Measurements from ENCODE around the gene FAM221B.

The FAM221B gene

DNA sequence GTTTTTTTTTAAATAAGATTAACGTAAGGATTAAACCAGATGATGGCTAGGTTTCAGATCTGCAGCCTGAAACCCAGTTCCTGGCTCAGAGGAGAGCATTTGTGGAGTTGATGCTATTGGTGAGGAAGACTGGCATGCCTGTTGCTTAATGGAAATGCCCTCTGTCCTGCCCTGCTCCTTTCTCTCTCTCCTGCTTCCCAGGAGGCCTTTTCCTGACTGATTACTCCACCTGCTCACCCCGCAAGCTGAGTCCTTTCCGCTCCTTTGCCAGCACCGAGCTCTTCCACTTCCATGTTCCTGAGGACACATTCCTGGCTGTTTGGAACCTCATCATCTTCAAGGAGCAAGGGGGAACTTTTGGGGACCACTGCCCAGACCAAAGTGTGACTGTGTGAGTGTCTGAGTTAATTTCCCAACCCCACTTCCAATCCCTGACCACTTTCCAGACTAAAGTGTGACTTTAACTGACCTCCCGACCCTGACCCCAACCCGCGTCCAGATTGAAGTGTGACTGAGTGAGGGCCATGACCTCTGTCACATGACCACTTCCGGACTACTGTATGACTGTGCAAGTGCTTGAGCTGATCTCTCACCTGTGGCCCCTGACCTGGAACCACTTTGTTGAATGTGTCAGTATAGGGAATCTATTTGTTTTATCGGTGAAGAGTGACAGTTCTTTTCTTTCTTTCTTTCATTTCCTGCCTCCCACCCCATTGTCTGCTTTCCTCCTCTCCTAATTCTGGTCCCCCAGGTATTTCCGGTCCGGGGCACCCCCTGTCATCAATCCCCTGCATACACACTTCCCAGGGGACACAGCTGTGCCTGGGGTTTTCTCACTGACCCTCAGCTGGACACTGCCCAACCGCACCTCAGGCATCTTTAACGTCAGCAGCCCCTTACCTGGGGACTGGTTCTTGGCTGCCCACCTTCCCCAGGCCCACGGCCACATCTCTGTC lies 6.0 kb upstream of the FAM221B start:
- no peak overlapping the region for H2AFZ ChIP-seq (ENCODE audit: low read depth, low read length, severe bottlenecking)
- no peak overlapping the region for H3K27ac ChIP-seq (ENCODE audit: low read depth, low read length)
- H3K4me3 ChIP-seq (ENCODE audit: insufficient read depth, low read length, poor library complexity, severe bottlenecking) = no peak overlapping the region
- no peaks in the 10 kb centered on the region for H4K20me1 ChIP-seq (ENCODE audit: low read depth, low read length)
- no peaks in the 10 kb centered on the region for H3K9me3 ChIP-seq (ENCODE audit: insufficient read depth, low read length)
- H3K79me2 ChIP-seq (ENCODE audit: insufficient read depth, low read length) = no peaks in the 10 kb centered on the region
- TF ChIP-seq, protein P1, sequence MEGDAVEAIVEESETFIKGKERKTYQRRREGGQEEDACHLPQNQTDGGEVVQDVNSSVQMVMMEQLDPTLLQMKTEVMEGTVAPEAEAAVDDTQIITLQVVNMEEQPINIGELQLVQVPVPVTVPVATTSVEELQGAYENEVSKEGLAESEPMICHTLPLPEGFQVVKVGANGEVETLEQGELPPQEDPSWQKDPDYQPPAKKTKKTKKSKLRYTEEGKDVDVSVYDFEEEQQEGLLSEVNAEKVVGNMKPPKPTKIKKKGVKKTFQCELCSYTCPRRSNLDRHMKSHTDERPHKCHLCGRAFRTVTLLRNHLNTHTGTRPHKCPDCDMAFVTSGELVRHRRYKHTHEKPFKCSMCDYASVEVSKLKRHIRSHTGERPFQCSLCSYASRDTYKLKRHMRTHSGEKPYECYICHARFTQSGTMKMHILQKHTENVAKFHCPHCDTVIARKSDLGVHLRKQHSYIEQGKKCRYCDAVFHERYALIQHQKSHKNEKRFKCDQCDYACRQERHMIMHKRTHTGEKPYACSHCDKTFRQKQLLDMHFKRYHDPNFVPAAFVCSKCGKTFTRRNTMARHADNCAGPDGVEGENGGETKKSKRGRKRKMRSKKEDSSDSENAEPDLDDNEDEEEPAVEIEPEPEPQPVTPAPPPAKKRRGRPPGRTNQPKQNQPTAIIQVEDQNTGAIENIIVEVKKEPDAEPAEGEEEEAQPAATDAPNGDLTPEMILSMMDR (IDR thresholded peaks at IDR 0.05; ENCODE audit: insufficient read depth, low read length, poor library complexity, severe bottlenecking) = no peak
- no peak for TF ChIP-seq EZH2phosphoT487 (conservative IDR thresholded peaks at IDR 0.05; ENCODE audit: low read length)
- H3K27me3 ChIP-seq (ENCODE audit: low read length) = no peaks in the 10 kb centered on the region
- H3K4me2 ChIP-seq (ENCODE audit: low read depth, low read length, poor library complexity, severe bottlenecking) = no peak overlapping the region
- H3F3A ChIP-seq (ENCODE audit: insufficient read depth) = no peaks in the 10 kb centered on the region
- H3K9me2 ChIP-seq (replicated peaks; ENCODE audit: insufficient read depth, low read length) = no peaks in the 10 kb centered on the region
- H3K36me3 ChIP-seq (ENCODE audit: low read length) = no peaks in the 10 kb centered on the region
- H3K9ac ChIP-seq (ENCODE audit: low read length) = no peak overlapping the region

DNA sequence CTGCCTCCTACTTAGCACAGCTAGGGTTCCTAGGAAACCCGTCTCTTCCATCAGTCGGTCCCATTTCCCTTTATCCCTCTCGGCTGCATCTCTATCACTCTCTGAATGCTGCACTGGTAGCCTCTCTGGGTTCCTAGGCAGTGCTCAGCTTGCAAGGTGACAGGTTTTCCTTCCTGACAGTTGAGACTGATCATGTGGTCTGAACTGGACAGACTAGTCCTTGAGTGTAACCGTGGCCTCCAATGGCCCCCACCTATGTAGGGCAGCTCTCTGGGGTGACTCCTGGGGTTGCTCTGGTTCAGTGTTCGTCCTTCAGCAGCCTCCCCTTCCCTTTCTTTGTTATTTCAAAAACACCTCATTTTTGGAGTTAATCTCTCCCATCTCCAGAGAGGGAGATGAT lies 4.3 kb upstream of the FAM221B start:
- H3K9me2 ChIP-seq (replicated peaks; ENCODE audit: insufficient read depth, low read length) = no peaks in the 10 kb centered on the region
- no peaks in the 10 kb centered on the region for H3K27me3 ChIP-seq (ENCODE audit: low read length)
- no peak for TF ChIP-seq EZH2phosphoT487 (conservative IDR thresholded peaks at IDR 0.05; ENCODE audit: low read length)
- TF ChIP-seq, protein P1 (IDR thresholded peaks at IDR 0.05; ENCODE audit: insufficient read depth, low read length, poor library complexity, severe bottlenecking) = no peak
- no peak overlapping the region for H2AFZ ChIP-seq (ENCODE audit: low read depth, low read length, severe bottlenecking)
- no peaks in the 10 kb centered on the region for H3K79me2 ChIP-seq (ENCODE audit: insufficient read depth, low read length)
- no peaks in the 10 kb centered on the region for H3F3A ChIP-seq (ENCODE audit: insufficient read depth)
- H3K4me2 ChIP-seq (ENCODE audit: low read depth, low read length, poor library complexity, severe bottlenecking) = no peak overlapping the region
- no peak overlapping the region for H3K27ac ChIP-seq (ENCODE audit: low read depth, low read length)
- no peak overlapping the region for H3K9ac ChIP-seq (ENCODE audit: low read length)
- no peak overlapping the region for H3K4me3 ChIP-seq (ENCODE audit: insufficient read depth, low read length, poor library complexity, severe bottlenecking)
- H3K36me3 ChIP-seq (ENCODE audit: low read length) = no peaks in the 10 kb centered on the region
- H3K9me3 ChIP-seq (ENCODE audit: insufficient read depth, low read length) = no peaks in the 10 kb centered on the region
- no peaks in the 10 kb centered on the region for H4K20me1 ChIP-seq (ENCODE audit: low read depth, low read length)

DNA sequence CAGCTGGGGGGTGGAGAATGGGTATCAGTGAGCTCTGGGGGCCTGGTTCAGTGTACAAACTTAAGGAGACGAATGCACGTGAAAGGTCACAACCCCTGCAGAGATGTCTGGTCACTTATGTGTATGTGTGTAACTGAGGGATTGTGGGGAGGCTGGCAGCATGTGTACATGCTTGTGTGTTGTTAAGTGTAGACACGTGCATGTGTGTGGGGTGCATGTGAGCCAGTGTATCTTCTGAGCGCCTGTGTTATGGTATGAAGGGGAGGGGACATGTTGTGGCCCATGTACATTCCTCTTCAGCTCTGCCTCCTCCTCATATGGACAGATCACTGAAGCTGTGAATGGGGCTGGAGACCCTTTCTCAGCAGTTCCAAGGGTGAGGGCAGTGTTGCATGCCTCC lies 2.5 kb upstream of the FAM221B start:
- Histone ChIP-seq H2AFZ (ENCODE audit: low read depth, low read length, severe bottlenecking) (no peak overlapping the region), H3K36me3 (ENCODE audit: low read length) (no peaks in the 10 kb centered on the region), H3K9ac (ENCODE audit: low read length) (no peak overlapping the region), H3K4me3 (ENCODE audit: insufficient read depth, low read length, poor library complexity, severe bottlenecking) (no peak overlapping the region), H3K27me3 (ENCODE audit: low read length) (no peaks in the 10 kb centered on the region), H3K9me2 (replicated peaks; ENCODE audit: insufficient read depth, low read length) (no peaks in the 10 kb centered on the region), H3K9me3 (ENCODE audit: insufficient read depth, low read length) (no peaks in the 10 kb centered on the region), H3F3A (ENCODE audit: insufficient read depth) (no peaks in the 10 kb centered on the region), H4K20me1 (ENCODE audit: low read depth, low read length) (no peaks in the 10 kb centered on the region), H3K4me2 (ENCODE audit: low read depth, low read length, poor library complexity, severe bottlenecking) (no peak overlapping the region), H3K79me2 (ENCODE audit: insufficient read depth, low read length) (no peaks in the 10 kb centered on the region), H3K27ac (ENCODE audit: low read depth, low read length) (no peak overlapping the region)
- TF ChIP-seq, protein P1 (IDR thresholded peaks at IDR 0.05; ENCODE audit: insufficient read depth, low read length, poor library complexity, severe bottlenecking) = no peak
- no peak for TF ChIP-seq EZH2phosphoT487 (conservative IDR thresholded peaks at IDR 0.05; ENCODE audit: low read length)
